ENCODE results near the gene SH3RF3. TPM values are rescaled to one million over a fixed set of nuclear protein-coding genes. Genes with fewer than 3 reads are reported as not detected.

SH3RF3 gene
- total RNA-seq, 1 experiment from 2014 or later: 4.9 TPM

- H3K27ac ChIP-seq (ENCODE audit: low read length): no peak overlapping the region
- H3K4me3 ChIP-seq (ENCODE audit: low read depth in 2 of 2, low read length in 2 of 2): no peak overlapping the region
- no peaks in the 10 kb centered on the region for H3K9me3 ChIP-seq (ENCODE audit: control insufficient read depth, insufficient read depth, low read depth, low read length)
- TF ChIP-seq TCF7L2 (IDR thresholded peaks at IDR 0.05; ENCODE audit: low read depth, low read length) (no peak), CTCF (IDR thresholded peaks at IDR 0.05) (no peak), SIN3A (IDR thresholded peaks at IDR 0.05; ENCODE audit: borderline replicate concordance, insufficient read depth, low read depth, low read length) (no peak), REST (IDR thresholded peaks at IDR 0.05; ENCODE audit: insufficient read depth in 1 of 2, low read depth in 2 of 2, low read length in 1 of 2) (no peak), POLR2AphosphoS5 (IDR thresholded peaks at IDR 0.05; ENCODE audit: low read depth, low read length) (no peak)
- CTCF ChIA-PET: no interaction called here
- intact Hi-C loops (cut with micrococcal nuclease; ENCODE audit: unreplicated experiment): no loop called here
- in situ Hi-C loops (cut with HindIII; ENCODE audit: low pct_unique_long_range_greater_than_20kb, low sequenced_read_pairs): no loop called here
- ATAC-seq: no peak
- no TSS peak for BruUV-seq (replicated peaks)
- no peaks in the 10 kb centered on the region for H3K27me3 ChIP-seq (ENCODE audit: control insufficient read depth, insufficient read depth, low read length)
- H3K36me3 ChIP-seq (ENCODE audit: control insufficient read depth, insufficient read depth, low read length): no peaks in the 10 kb centered on the region
- H3K4me1 ChIP-seq (ENCODE audit: control insufficient read depth, insufficient read depth, low read length): no peaks in the 10 kb centered on the region
- POLR2A ChIA-PET: no interaction called here
- DNase-seq (ENCODE audit: low read depth, low spot score): no peak
These were observed 402.2 kb downstream of the SH3RF3 start for GRCh38 chr2:109531221-109531620.

- DNase-seq (ENCODE audit: low read depth, low spot score) (no peak), ATAC-seq (no peak)
- ChIA-PET POLR2A (no interaction called here), CTCF (interaction anchor here (0.6 kb wide), 1 partner anchor 1628 kb away, joined by 3 read pairs; no protein-coding TSS in a partner anchor)
- H3K9me3 ChIP-seq (ENCODE audit: control insufficient read depth, insufficient read depth, low read depth, low read length): no peaks in the 10 kb centered on the region
- in situ Hi-C loops (cut with HindIII; ENCODE audit: low pct_unique_long_range_greater_than_20kb, low sequenced_read_pairs): no loop called here
- H3K4me3 ChIP-seq (ENCODE audit: low read depth in 2 of 2, low read length in 2 of 2): no peak overlapping the region
- H3K27ac ChIP-seq (ENCODE audit: low read length): no peak overlapping the region
- no peaks in the 10 kb centered on the region for H3K36me3 ChIP-seq (ENCODE audit: control insufficient read depth, insufficient read depth, low read length)
- intact Hi-C loops (cut with micrococcal nuclease; ENCODE audit: unreplicated experiment): no loop called here
- BruUV-seq (replicated peaks): no TSS peak
- H3K4me1 ChIP-seq (ENCODE audit: control insufficient read depth, insufficient read depth, low read length): no peaks in the 10 kb centered on the region
- TF ChIP-seq REST (IDR thresholded peaks at IDR 0.05; ENCODE audit: insufficient read depth in 1 of 2, low read depth in 2 of 2, low read length in 1 of 2) (no peak), SIN3A (IDR thresholded peaks at IDR 0.05; ENCODE audit: borderline replicate concordance, insufficient read depth, low read depth, low read length) (no peak), POLR2AphosphoS5 (IDR thresholded peaks at IDR 0.05; ENCODE audit: low read depth, low read length) (no peak), CTCF (IDR thresholded peaks at IDR 0.05) (no peak), TCF7L2 (IDR thresholded peaks at IDR 0.05; ENCODE audit: low read depth, low read length) (no peak)
- no peaks in the 10 kb centered on the region for H3K27me3 ChIP-seq (ENCODE audit: control insufficient read depth, insufficient read depth, low read length)
These were observed 403.1 kb downstream of the SH3RF3 start for GRCh38 chr2:109531896-109532727.

All from Panc1 (cell line).